NOMO-1 treated with dmso at 0.1 percent for 144 hours (cell line): ENCODE results near the gene TFPI2.

Experiments
- DNase-seq: peaks from one replicate; lab custom pipeline; 2025; ENCODE audit not compliant: unreplicated experiment; lab: John Stamatoyannopoulos, UW

The TFPI2 gene

GRCh38 chr7:93860261-93860660 lies 30.3 kb downstream of the TFPI2 start:
- DNase-seq, result no peak

DNA sequence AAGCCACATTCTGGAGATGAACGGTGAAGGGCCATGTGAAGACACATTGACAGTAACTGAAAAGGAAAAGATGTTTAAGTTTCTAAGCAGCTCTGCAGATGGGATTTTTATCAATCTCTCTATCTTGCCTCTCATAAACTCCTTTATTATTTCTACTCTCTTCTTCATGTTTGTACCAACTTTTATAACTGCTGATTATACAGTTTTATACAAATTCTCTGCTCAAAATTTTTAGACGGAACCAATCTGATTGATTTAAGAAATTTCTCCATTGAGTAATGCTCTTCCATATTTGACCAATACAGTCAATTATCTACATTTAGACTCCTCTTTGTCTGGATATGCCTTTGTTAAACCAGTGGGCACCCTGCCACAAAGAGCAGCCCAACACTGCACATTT lies 31.7 kb downstream of the TFPI2 start:
- DNase-seq, result no peak

DNA sequence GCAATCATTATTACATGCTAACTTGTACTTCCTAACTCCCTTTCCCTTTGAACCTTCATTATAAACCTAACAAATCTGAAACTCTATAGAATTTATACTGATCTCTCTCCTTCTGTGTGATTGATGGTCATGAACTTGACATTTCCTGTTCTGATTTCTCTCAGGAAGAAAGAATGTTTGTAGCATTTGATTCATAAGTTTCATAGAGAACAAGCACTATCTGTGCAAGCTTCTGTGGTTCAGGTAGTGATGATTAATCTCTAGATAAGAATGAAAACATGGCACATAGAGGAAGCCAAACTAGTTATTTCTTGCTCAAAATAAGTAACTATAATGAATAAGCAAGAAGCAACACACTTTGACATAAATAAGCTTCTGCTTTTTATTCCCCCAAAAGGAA lies 34.2 kb downstream of the TFPI2 start:
- DNase-seq, result no peak

DNA sequence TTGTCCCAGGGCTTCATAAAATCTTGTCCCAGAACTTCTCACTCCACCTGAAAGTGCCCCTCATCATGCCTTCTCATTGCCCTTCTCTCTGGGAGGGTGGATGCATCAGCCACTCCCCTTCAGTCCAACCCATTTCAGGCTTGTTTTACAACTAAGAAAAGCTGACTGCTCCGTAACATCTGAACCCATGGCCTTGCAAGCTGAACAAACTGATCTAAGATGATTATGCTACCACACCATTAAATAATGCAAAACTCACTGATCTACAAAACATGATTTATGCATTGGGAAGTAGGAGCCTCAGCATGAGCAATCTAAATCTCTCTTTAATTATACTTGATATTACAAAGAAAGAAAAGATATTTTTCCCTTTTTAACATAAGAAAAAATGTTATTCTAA lies 34.8 kb downstream of the TFPI2 start:
- DNase-seq, result no peak

- DNase-seq, result no peak
These were observed 36.1 kb downstream of the TFPI2 start for GRCh38 chr7:93854480-93854879.

DNA sequence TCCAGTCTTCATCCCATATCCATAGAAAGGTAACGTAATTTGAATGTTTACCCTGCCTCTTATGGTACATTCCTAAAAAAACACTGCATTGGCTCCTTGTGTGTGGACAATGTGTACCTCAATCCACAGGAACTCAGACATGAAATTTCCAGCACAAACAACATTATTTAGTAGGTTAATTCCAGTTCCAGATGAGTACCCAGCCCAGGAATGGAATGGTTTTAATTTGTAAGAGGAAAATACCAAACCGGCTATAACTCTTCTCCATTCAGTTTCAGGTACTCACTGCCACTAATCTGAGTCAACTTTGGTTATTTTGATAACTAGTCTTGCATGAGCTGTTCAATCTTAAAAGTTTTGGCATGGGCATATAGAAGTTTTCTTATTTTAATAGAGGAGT lies 39.0 kb downstream of the TFPI2 start:
- DNase-seq, result no peak

DNA sequence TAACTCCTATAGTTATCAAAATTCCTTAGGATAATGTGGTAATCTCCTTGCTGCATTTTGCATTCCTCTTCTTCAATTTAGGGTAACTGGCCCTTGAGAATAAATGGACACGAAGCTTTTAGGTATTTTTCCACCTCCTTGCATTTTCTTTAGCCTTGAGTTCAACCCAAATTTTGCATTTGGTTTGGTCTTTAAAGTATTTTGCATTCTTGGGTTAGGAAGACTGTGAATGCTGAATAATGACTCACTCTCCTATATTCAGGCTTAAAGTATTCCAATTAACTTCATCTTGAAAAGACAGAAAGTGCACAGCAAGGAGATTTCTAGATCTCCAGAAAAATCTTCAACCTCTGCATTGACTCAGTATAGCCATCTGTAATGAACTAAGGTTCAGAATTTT lies 47.3 kb downstream of the TFPI2 start:
- no peak for DNase-seq

DNA sequence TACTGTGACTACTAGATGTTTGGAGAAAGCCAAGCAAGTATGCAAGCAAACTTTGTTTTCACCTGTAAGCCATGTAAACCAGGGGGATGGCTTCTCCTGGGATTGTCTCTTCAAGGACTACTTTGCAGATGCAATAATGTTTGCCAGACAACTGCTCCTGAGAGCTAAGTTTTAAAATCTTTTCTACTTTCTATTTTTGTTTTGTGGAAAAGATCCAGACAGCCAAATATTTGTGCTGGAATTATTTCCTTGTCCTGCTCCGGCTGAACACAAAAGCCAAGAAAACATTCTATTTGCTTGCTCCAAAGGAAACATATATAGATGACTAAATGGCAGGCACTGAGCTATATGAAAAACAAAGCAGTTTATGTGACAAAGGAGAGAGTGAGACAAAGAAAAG lies 51.6 kb downstream of the TFPI2 start:
- no peak for DNase-seq

- DNase-seq, result no peak
These were observed 53.3 kb downstream of the TFPI2 start for GRCh38 chr7:93837245-93837644.

GRCh38 chr7:93836116-93836515 lies 54.4 kb downstream of the TFPI2 start:
- DNase-seq, result no peak

GRCh38 chr7:93835702-93836101 lies 54.9 kb downstream of the TFPI2 start:
- no peak for DNase-seq
